Measurements from ENCODE around the gene RILPL2. TPM values are rescaled to one million over a fixed set of nuclear protein-coding genes. Genes with fewer than 3 reads are reported as not detected.
"Not testable (repeated sequence)": the region's sequence is repeated elsewhere in the genome, so short reads cannot be mapped to it uniquely, and the experiment has no call there.

RILPL2 gene
- total and polyA plus RNA-seq, 2 experiments from 2014 or later = 2.5 to 3.7 TPM

DNA sequence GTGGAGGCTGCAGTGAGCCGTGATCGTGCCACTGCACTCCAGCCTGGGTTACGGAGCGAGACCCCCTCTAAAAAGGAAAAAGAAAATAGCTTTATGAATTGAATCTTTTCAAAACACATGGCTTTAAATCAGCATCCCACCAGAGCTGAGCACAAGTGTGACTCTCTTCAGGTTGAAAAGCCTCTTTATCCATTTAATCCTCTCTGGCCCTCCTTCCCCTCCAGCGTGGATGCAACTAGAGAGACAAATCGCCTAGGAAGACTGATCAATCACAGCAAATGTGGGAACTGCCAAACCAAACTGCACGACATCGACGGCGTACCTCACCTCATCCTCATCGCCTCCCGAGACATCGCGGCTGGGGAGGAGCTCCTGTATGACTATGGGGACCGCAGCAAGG, 29.2 kb downstream of the RILPL2 start:
- 98% methylated on average over 14 of the region's 15 CpGs for WGBS (ENCODE audit: low lambda C conversion rate, missing lambda C conversion rate)
- not testable (repeated sequence) for H3K79me2 ChIP-seq; H3K9me2 ChIP-seq (replicated peaks; ENCODE audit: insufficient read depth); H3K27ac ChIP-seq; H4K20me1 ChIP-seq (ENCODE audit: insufficient read depth, poor library complexity, severe bottlenecking); H3K4me2 ChIP-seq; H2AFZ ChIP-seq; H3K27me3 ChIP-seq; DNase-seq (ENCODE audit: low spot score); H3K4me1 ChIP-seq (ENCODE audit: insufficient read depth); H3K4me3 ChIP-seq; H3K36me3 ChIP-seq (replicated peaks; ENCODE audit: insufficient read depth, low read depth); H3K9me3 ChIP-seq (ENCODE audit: low read depth)

DNA sequence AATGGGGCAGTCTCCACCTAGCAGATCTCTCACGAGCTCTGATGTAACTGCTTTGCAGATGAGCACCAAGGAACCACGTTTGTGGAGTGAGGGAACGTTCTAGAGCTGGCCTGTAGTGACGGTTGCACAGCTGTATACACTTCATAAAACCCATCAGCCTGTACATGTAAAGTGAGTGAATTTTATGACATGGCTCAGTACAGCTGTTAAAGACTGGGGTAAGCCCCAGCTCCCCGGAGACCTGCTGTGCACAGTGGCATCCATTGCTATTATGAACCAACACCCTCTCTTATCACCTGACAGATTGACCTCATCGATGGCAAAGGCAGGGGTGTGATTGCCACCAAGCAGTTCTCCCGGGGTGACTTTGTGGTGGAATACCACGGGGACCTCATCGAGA, 31.9 kb downstream of the RILPL2 start:
- H3K4me3 ChIP-seq = no peak overlapping the region
- H3K27me3 ChIP-seq = no peaks in the 10 kb centered on the region
- TF ChIP-seq EZH2phosphoT487 (IDR thresholded peaks at IDR 0.05; ENCODE audit: low read depth, severe bottlenecking, unreplicated experiment) (no peak), EZH2 (IDR thresholded peaks at IDR 0.05; ENCODE audit: borderline replicate concordance) (no peak)
- TF ChIP-seq, protein P1, sequence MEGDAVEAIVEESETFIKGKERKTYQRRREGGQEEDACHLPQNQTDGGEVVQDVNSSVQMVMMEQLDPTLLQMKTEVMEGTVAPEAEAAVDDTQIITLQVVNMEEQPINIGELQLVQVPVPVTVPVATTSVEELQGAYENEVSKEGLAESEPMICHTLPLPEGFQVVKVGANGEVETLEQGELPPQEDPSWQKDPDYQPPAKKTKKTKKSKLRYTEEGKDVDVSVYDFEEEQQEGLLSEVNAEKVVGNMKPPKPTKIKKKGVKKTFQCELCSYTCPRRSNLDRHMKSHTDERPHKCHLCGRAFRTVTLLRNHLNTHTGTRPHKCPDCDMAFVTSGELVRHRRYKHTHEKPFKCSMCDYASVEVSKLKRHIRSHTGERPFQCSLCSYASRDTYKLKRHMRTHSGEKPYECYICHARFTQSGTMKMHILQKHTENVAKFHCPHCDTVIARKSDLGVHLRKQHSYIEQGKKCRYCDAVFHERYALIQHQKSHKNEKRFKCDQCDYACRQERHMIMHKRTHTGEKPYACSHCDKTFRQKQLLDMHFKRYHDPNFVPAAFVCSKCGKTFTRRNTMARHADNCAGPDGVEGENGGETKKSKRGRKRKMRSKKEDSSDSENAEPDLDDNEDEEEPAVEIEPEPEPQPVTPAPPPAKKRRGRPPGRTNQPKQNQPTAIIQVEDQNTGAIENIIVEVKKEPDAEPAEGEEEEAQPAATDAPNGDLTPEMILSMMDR (IDR thresholded peaks at IDR 0.05; ENCODE audit: poor library complexity) = no peak
- H3K27ac ChIP-seq = no peak overlapping the region
- H3K36me3 ChIP-seq (replicated peaks; ENCODE audit: insufficient read depth, low read depth) = no peaks in the 10 kb centered on the region
- no peaks in the 10 kb centered on the region for H3K9me2 ChIP-seq (replicated peaks; ENCODE audit: insufficient read depth)
- H3K4me1 ChIP-seq (ENCODE audit: insufficient read depth) = no peaks in the 10 kb centered on the region
- WGBS (ENCODE audit: low lambda C conversion rate, missing lambda C conversion rate) = 96% methylated on average over 9 of the region's 9 CpGs
- H4K20me1 ChIP-seq (ENCODE audit: insufficient read depth, poor library complexity, severe bottlenecking) = peaks cover 9% of the 10 kb centered on the region
- H3K4me2 ChIP-seq = no peak overlapping the region
- no peak for DNase-seq (ENCODE audit: low spot score)
- H3K79me2 ChIP-seq = peaks cover 22% of the 10 kb centered on the region
- H3K9me3 ChIP-seq (ENCODE audit: low read depth) = no peaks in the 10 kb centered on the region
- no peak overlapping the region for H2AFZ ChIP-seq

DNA sequence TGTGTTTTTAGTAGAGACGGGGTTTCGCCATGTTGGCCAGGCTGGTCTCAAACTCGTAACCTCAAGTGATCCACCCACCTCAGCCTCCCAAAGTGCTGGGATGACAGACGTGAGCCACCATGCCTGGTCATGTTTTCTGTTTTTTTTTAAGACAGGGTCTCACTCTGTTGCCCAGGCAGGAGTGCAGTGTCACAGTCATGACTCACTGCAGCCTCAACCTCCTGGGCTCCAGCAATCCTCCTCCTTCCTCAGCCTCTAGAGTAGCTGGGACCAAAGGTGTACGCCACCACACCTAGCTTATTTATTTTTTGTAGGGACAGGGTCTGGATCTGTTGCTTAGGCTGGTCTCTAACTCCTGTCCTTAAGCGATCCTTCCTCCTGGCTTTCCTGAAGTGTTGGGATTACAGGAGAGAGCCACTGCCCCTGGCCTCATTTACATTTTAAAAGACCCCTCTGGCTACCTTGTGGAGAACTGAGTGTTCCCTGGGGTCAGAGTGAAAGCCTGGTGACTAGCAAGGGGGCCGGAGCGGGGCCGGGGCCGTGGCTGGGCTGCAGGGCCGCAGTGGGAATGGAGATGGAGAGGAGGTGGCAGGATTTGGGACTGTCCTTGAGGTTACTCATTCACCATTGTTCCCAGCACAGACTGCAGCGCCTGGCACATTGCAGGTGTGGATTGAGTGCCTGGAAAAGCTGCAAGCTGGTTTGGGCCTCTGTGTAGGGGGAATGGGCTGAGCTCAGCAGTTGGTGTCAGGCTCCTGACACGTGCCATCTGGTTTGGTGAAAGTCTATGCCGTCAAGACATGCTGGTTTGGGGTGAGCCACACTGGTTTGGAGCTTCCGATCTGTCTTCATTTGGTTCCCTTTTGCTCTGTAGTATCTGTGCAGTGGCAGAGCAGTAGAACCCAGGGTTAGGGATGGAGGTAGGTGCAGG, 34.5 kb downstream of the RILPL2 start:
- no peaks in the 10 kb centered on the region for H3K9me3 ChIP-seq (ENCODE audit: low read depth)
- TF ChIP-seq, protein P1 (IDR thresholded peaks at IDR 0.05; ENCODE audit: poor library complexity) = no peak
- TF ChIP-seq EZH2phosphoT487 (IDR thresholded peaks at IDR 0.05; ENCODE audit: low read depth, severe bottlenecking, unreplicated experiment) (no peak), EZH2 (IDR thresholded peaks at IDR 0.05; ENCODE audit: borderline replicate concordance) (no peak)
- no peak overlapping the region for H3K4me3 ChIP-seq
- peaks cover 48% of the 10 kb centered on the region for H3K79me2 ChIP-seq
- H2AFZ ChIP-seq = no peak overlapping the region
- no peaks in the 10 kb centered on the region for H3K27me3 ChIP-seq
- no peaks in the 10 kb centered on the region for H3K4me1 ChIP-seq (ENCODE audit: insufficient read depth)
- peaks cover 15% of the 10 kb centered on the region for H4K20me1 ChIP-seq (ENCODE audit: insufficient read depth, poor library complexity, severe bottlenecking)
- no peak for DNase-seq (ENCODE audit: low spot score)
- H3K36me3 ChIP-seq (replicated peaks; ENCODE audit: insufficient read depth, low read depth) = no peaks in the 10 kb centered on the region
- 81% methylated on average over 15 of the region's 15 CpGs for WGBS (ENCODE audit: low lambda C conversion rate, missing lambda C conversion rate)
- H3K27ac ChIP-seq = no peak overlapping the region
- no peak overlapping the region for H3K4me2 ChIP-seq
- no peaks in the 10 kb centered on the region for H3K9me2 ChIP-seq (replicated peaks; ENCODE audit: insufficient read depth)

DNA sequence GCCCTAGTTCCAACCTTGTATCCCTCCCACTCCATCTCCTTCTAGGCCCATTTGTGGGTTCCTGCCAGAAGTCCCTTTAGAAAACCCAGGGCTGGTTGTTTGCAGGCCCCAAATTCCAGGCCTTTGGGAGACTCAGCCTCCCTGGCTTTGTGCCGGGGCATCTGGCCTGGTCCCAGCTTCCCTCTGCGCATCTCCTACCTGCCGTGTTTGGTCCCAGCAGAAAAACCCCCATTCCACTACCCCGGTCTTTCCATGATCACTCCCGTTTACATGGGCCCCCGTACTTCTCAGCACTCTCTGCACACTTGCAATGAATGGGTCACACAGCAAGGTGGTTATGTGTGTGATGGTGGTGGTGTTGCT, 37.2 kb downstream of the RILPL2 start:
- Histone ChIP-seq H4K20me1 (ENCODE audit: insufficient read depth, poor library complexity, severe bottlenecking) (peaks cover 16% of the 10 kb centered on the region), H3K4me1 (ENCODE audit: insufficient read depth) (no peaks in the 10 kb centered on the region), H2AFZ (no peak overlapping the region), H3K27me3 (no peaks in the 10 kb centered on the region), H3K27ac (no peak overlapping the region), H3K79me2 (peaks cover 75% of the 10 kb centered on the region), H3K36me3 (replicated peaks; ENCODE audit: insufficient read depth, low read depth) (no peaks in the 10 kb centered on the region), H3K9me2 (replicated peaks; ENCODE audit: insufficient read depth) (no peaks in the 10 kb centered on the region), H3K4me2 (no peak overlapping the region), H3K9me3 (ENCODE audit: low read depth) (no peaks in the 10 kb centered on the region), H3K4me3 (no peak overlapping the region)
- WGBS (ENCODE audit: low lambda C conversion rate, missing lambda C conversion rate) = 96% methylated on average over 6 of the region's 6 CpGs
- DNase-seq (ENCODE audit: low spot score) = no peak
- TF ChIP-seq EZH2phosphoT487 (IDR thresholded peaks at IDR 0.05; ENCODE audit: low read depth, severe bottlenecking, unreplicated experiment) = no peak
- TF ChIP-seq, protein P1 (IDR thresholded peaks at IDR 0.05; ENCODE audit: poor library complexity) = no peak
- no peak for TF ChIP-seq EZH2 (IDR thresholded peaks at IDR 0.05; ENCODE audit: borderline replicate concordance)
